ENCODE data around the gene MITF. TPM values are rescaled to one million over a fixed set of nuclear protein-coding genes. Genes with fewer than 3 reads are reported as not detected.

The MITF gene
- polyA plus RNA-seq, 1 donor from 2014 or later = not detected

- H3K27ac ChIP-seq (ENCODE audit: low read length) = no peak overlapping the region
- no peaks in the 10 kb centered on the region for H3K9me3 ChIP-seq (ENCODE audit: low read length)
- H3F3A ChIP-seq (ENCODE audit: insufficient read depth, low read length, poor library complexity, severe bottlenecking) = no peaks in the 10 kb centered on the region
- H3K4me3 ChIP-seq (ENCODE audit: low read length) = no peak overlapping the region
- H3K36me3 ChIP-seq (ENCODE audit: insufficient read depth, low read length) = no peaks in the 10 kb centered on the region
- H3K27me3 ChIP-seq (ENCODE audit: insufficient read depth, low read depth, low read length) = no peaks in the 10 kb centered on the region
- no peaks in the 10 kb centered on the region for H3K9me2 ChIP-seq (ENCODE audit: insufficient read depth, low read length)
- TF ChIP-seq RAD21 (conservative IDR thresholded peaks at IDR 0.05) (no peak), EP300 (conservative IDR thresholded peaks at IDR 0.05; ENCODE audit: poor library complexity, severe bottlenecking) (no peak), REST (IDR thresholded peaks at IDR 0.05; ENCODE audit: borderline replicate concordance) (no peak)
- H3K4me2 ChIP-seq (ENCODE audit: low read length) = no peak overlapping the region
- H4K20me1 ChIP-seq (ENCODE audit: insufficient read depth) = no peaks in the 10 kb centered on the region
- H2AFZ ChIP-seq (ENCODE audit: low read depth, low read length) = no peak overlapping the region
- no peak overlapping the region for H3K9ac ChIP-seq (ENCODE audit: low read length)
- H3K79me2 ChIP-seq (replicated peaks; ENCODE audit: insufficient read depth, low read length) = no peaks in the 10 kb centered on the region
Observed at GRCh38 chr3:69997631-69998307, 258.5 kb downstream of the MITF start.

DNA sequence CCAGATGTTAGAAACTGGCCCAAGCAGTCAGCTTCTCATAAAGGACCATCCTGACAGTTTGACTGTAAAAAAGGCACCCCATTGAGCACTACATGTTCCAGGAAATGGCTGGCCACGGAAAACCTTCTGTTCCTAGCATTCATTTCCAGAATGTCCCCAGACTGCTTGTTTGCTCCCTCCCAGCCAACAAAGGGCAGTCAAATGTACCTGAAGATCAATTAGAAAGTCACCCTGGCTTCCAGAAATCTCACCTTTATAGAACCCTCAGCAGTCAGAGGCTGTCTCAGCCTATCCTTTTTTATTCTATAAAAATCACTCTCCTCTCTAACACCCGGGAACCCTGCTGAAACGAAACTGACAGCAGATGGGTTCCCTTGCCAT, 259.5 kb downstream of the MITF start:
- no peaks in the 10 kb centered on the region for H3K27me3 ChIP-seq (ENCODE audit: insufficient read depth, low read depth, low read length)
- H4K20me1 ChIP-seq (ENCODE audit: insufficient read depth) = no peaks in the 10 kb centered on the region
- H3K9ac ChIP-seq (ENCODE audit: low read length) = no peak overlapping the region
- H3K4me3 ChIP-seq (ENCODE audit: low read length) = no peak overlapping the region
- TF ChIP-seq REST (IDR thresholded peaks at IDR 0.05; ENCODE audit: borderline replicate concordance) = no peak
- TF ChIP-seq POLR2AphosphoS5 (IDR thresholded peaks at IDR 0.05) = no peak
- TF ChIP-seq MXI1 (conservative IDR thresholded peaks at IDR 0.05; ENCODE audit: poor library complexity, severe bottlenecking) = no peak
- no peak for TF ChIP-seq EZH2 (IDR thresholded peaks at IDR 0.05; ENCODE audit: borderline replicate concordance, insufficient read depth, low read length, poor library complexity, severe bottlenecking)
- no peak for TF ChIP-seq CTCF (IDR thresholded peaks at IDR 0.05; ENCODE audit: poor library complexity, severe bottlenecking)
- TF ChIP-seq RAD21 (conservative IDR thresholded peaks at IDR 0.05) = no peak
- TF ChIP-seq TAF1 (IDR thresholded peaks at IDR 0.05; ENCODE audit: low read depth) = no peak
- no peak for TF ChIP-seq SMC3 (conservative IDR thresholded peaks at IDR 0.05; ENCODE audit: poor library complexity)
- no peak for TF ChIP-seq EP300 (conservative IDR thresholded peaks at IDR 0.05; ENCODE audit: poor library complexity, severe bottlenecking)
- H3K79me2 ChIP-seq (replicated peaks; ENCODE audit: insufficient read depth, low read length) = no peaks in the 10 kb centered on the region
- no peaks in the 10 kb centered on the region for H3K9me2 ChIP-seq (ENCODE audit: insufficient read depth, low read length)
- H3K27ac ChIP-seq (ENCODE audit: low read length) = no peak overlapping the region
- no peak overlapping the region for H3K4me2 ChIP-seq (ENCODE audit: low read length)
- H3K9me3 ChIP-seq (ENCODE audit: low read length) = no peaks in the 10 kb centered on the region
- no peaks in the 10 kb centered on the region for H3K36me3 ChIP-seq (ENCODE audit: insufficient read depth, low read length)
- H2AFZ ChIP-seq (ENCODE audit: low read depth, low read length) = no peak overlapping the region
- no peaks in the 10 kb centered on the region for H3F3A ChIP-seq (ENCODE audit: insufficient read depth, low read length, poor library complexity, severe bottlenecking)
